SK-N-SH treated with all-trans-retinoic acid at 6 μM for 48 hours (cell line): ENCODE results near the gene UROC1.

Source experiments
- GLIS3 ChIP-seq: fragments of 250-450 bp; sonication (Bioruptor Pico); IDR thresholded peaks from 2 replicates; pipeline ENCODE4 v1.5.0; 2020; ENCODE audit warnings: mild to moderate bottlenecking, moderate library complexity
- OSR1 ChIP-seq: fragments of 250-450 bp; sonication (Bioruptor Pico); IDR thresholded peaks from 2 replicates; pipeline ENCODE4 v1.8.0; 2022; ENCODE audit warnings: moderate library complexity, mild to moderate bottlenecking, inconsistent platforms
- ZFP3 ChIP-seq: fragments of 250-450 bp; sonication (Bioruptor Pico); IDR thresholded peaks from 2 replicates; pipeline ENCODE4 v1.5.0; 2020; ENCODE audit warnings: mild to moderate bottlenecking, moderate library complexity
- ZFP30 ChIP-seq: fragments of 450-650 bp; formaldehyde crosslinking; IDR thresholded peaks from 2 replicates; pipeline ENCODE4 v1.5.0; 2022; ENCODE audit warnings: mild to moderate bottlenecking, moderate library complexity
- ZNF70 ChIP-seq: fragments of 450-650 bp; formaldehyde crosslinking; IDR thresholded peaks from 2 replicates; pipeline ENCODE4 v1.5.0; 2020; ENCODE audit warnings: mild to moderate bottlenecking, moderate library complexity
- TF ChIP-seq, protein P1 (sequence below): fragments of 250-450 bp; sonication (Bioruptor Pico); IDR thresholded peaks from 2 replicates; pipeline ENCODE4 v1.5.0; 2020; ENCODE audit warnings: mild to moderate bottlenecking, moderate library complexity
- TF ChIP-seq, protein P2 (sequence below): fragments of 250-450 bp; sonication (Bioruptor Pico); IDR thresholded peaks from 2 replicates; pipeline ENCODE4 v1.8.0; 2021; ENCODE audit warnings: low read depth, mild to moderate bottlenecking, moderate library complexity, borderline replicate concordance

DNA sequence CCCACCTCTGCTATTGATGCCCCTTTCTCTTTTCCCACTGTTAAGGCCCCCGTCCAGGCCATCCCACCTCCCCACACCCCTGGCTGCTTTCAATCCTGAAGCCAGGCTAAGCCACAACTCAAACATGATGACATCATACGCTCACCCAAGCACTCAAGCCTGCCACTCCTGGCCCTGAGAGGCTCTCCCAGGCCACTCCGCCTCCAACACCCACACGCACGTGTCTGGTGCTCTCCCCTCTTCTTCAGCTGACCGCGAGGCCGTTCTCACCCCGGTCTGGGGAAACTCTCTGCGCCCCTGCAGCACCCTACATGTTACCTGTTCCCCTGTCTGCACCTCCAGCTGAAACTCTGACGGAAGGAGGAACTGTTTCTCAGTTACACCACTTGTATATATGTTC lies 48.1 kb downstream of the UROC1 start:
- TF ChIP-seq OSR1 (CRISPR knock-in tag), result no peak
- TF ChIP-seq ZFP3, result no peak
- TF ChIP-seq, protein P1, sequence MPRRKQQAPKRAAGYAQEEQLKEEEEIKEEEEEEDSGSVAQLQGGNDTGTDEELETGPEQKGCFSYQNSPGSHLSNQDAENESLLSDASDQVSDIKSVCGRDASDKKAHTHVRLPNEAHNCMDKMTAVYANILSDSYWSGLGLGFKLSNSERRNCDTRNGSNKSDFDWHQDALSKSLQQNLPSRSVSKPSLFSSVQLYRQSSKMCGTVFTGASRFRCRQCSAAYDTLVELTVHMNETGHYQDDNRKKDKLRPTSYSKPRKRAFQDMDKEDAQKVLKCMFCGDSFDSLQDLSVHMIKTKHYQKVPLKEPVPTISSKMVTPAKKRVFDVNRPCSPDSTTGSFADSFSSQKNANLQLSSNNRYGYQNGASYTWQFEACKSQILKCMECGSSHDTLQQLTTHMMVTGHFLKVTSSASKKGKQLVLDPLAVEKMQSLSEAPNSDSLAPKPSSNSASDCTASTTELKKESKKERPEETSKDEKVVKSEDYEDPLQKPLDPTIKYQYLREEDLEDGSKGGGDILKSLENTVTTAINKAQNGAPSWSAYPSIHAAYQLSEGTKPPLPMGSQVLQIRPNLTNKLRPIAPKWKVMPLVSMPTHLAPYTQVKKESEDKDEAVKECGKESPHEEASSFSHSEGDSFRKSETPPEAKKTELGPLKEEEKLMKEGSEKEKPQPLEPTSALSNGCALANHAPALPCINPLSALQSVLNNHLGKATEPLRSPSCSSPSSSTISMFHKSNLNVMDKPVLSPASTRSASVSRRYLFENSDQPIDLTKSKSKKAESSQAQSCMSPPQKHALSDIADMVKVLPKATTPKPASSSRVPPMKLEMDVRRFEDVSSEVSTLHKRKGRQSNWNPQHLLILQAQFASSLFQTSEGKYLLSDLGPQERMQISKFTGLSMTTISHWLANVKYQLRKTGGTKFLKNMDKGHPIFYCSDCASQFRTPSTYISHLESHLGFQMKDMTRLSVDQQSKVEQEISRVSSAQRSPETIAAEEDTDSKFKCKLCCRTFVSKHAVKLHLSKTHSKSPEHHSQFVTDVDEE (CRISPR knock-in tag), result no peak
- TF ChIP-seq, protein P2, sequence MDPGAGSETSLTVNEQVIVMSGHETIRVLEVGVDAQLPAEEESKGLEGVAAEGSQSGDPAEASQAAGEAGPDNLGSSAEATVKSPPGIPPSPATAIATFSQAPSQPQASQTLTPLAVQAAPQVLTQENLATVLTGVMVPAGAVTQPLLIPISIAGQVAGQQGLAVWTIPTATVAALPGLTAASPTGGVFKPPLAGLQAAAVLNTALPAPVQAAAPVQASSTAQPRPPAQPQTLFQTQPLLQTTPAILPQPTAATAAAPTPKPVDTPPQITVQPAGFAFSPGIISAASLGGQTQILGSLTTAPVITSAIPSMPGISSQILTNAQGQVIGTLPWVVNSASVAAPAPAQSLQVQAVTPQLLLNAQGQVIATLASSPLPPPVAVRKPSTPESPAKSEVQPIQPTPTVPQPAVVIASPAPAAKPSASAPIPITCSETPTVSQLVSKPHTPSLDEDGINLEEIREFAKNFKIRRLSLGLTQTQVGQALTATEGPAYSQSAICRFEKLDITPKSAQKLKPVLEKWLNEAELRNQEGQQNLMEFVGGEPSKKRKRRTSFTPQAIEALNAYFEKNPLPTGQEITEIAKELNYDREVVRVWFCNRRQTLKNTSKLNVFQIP (CRISPR knock-in tag), result no peak
- no peak for TF ChIP-seq ZFP30 (CRISPR knock-in tag)
- no peak for TF ChIP-seq ZNF70
- TF ChIP-seq GLIS3 (CRISPR knock-in tag), result no peak
